ENCODE results near the gene TSHZ2.

Gene TSHZ2

GRCh38 chr20:53097371-53097770, 125.2 kb downstream of the TSHZ2 start:
- no peaks in the 10 kb centered on the region for H3K36me3 ChIP-seq (ENCODE audit: insufficient read depth, insufficient read length, low read length)
- no peaks in the 10 kb centered on the region for H3K4me1 ChIP-seq (ENCODE audit: insufficient read depth, insufficient read length)
- DNase-seq (ENCODE audit: low read depth, low spot score) = no peak
- no peak overlapping the region for H3K4me3 ChIP-seq (ENCODE audit: insufficient read length, low read depth)
- H3K9me3 ChIP-seq (ENCODE audit: insufficient read depth, low read length) = no peaks in the 10 kb centered on the region
- TF ChIP-seq SUZ12 (IDR thresholded peaks at IDR 0.05; ENCODE audit: extremely low read depth, insufficient read depth, insufficient read length) = no peak
- no peak for TF ChIP-seq ZNF274 (IDR thresholded peaks at IDR 0.05; ENCODE audit: low read depth, low read length)
- TF ChIP-seq YY1 (IDR thresholded peaks at IDR 0.05; ENCODE audit: insufficient read depth, insufficient read length) = no peak
- no peak overlapping the region for H3K9ac ChIP-seq (ENCODE audit: insufficient read length, low read depth)
- H3K27me3 ChIP-seq (ENCODE audit: insufficient read depth, insufficient read length) = no peaks in the 10 kb centered on the region

DNA sequence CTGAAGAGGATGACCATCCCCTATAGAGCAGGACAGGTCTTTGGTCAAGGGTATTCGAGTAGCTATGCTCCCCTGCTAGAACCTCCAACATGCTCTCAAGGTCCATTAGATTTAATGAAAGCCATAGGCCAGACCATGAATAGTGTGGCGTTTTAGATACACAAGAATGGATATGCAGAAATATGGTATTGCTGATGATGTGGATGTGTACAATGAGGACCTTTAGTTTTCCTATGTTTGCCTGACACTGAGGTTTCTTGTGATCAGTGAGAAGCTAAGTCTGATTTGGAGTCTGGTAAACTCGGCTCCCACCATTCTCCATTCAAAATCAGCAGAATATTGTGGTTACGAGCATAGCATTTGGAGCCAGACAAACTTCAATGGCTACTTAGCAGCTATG, 125.6 kb downstream of the TSHZ2 start:
- no peaks in the 10 kb centered on the region for H3K36me3 ChIP-seq (ENCODE audit: insufficient read depth, insufficient read length, low read length)
- no peak overlapping the region for H3K4me3 ChIP-seq (ENCODE audit: insufficient read length, low read depth)
- no peak for TF ChIP-seq YY1 (IDR thresholded peaks at IDR 0.05; ENCODE audit: insufficient read depth, insufficient read length)
- H3K27me3 ChIP-seq (ENCODE audit: insufficient read depth, insufficient read length) = no peaks in the 10 kb centered on the region
- H3K4me1 ChIP-seq (ENCODE audit: insufficient read depth, insufficient read length) = no peaks in the 10 kb centered on the region
- no peak overlapping the region for H3K9ac ChIP-seq (ENCODE audit: insufficient read length, low read depth)
- no peak for DNase-seq (ENCODE audit: low read depth, low spot score)
- no peaks in the 10 kb centered on the region for H3K9me3 ChIP-seq (ENCODE audit: insufficient read depth, low read length)

GRCh38 chr20:53098621-53099020, 126.5 kb downstream of the TSHZ2 start:
- TF ChIP-seq ZNF274 (IDR thresholded peaks at IDR 0.05; ENCODE audit: low read depth, low read length) = no peak
- no peak for TF ChIP-seq YY1 (IDR thresholded peaks at IDR 0.05; ENCODE audit: insufficient read depth, insufficient read length)
- TF ChIP-seq SUZ12 (IDR thresholded peaks at IDR 0.05; ENCODE audit: extremely low read depth, insufficient read depth, insufficient read length) = no peak
- Histone ChIP-seq H3K9me3 (ENCODE audit: insufficient read depth, low read length) (no peaks in the 10 kb centered on the region), H3K36me3 (ENCODE audit: insufficient read depth, insufficient read length, low read length) (no peaks in the 10 kb centered on the region), H3K4me1 (ENCODE audit: insufficient read depth, insufficient read length) (no peaks in the 10 kb centered on the region), H3K4me3 (ENCODE audit: insufficient read length, low read depth) (no peak overlapping the region), H3K9ac (ENCODE audit: insufficient read length, low read depth) (no peak overlapping the region), H3K27me3 (ENCODE audit: insufficient read depth, insufficient read length) (no peaks in the 10 kb centered on the region)
- no peak for DNase-seq (ENCODE audit: low read depth, low spot score)

DNA sequence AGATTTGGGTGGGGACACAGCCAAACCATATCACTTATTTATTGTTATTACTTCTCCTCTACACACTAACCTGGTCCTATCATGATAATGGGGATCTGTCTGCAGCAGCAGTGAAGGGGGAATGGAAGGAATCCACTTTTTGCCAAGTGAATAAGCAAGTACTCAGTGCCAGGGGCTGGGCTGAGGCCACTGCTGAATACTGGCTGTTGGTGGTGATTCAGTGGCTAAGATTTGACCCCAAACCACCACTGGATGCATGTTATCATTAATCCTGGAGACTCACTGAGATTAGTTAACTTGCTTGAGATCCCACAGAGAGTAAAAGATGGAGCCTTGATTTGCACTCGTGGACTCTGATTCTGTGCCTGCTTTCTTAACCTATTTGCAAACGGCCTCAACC, 127.7 kb downstream of the TSHZ2 start:
- no peak overlapping the region for H3K4me3 ChIP-seq (ENCODE audit: insufficient read length, low read depth)
- H3K36me3 ChIP-seq (ENCODE audit: insufficient read depth, insufficient read length, low read length) = no peaks in the 10 kb centered on the region
- no peak overlapping the region for H3K9ac ChIP-seq (ENCODE audit: insufficient read length, low read depth)
- TF ChIP-seq YY1 (IDR thresholded peaks at IDR 0.05; ENCODE audit: insufficient read depth, insufficient read length) (no peak), ZNF274 (IDR thresholded peaks at IDR 0.05; ENCODE audit: low read depth, low read length) (no peak)
- H3K4me1 ChIP-seq (ENCODE audit: insufficient read depth, insufficient read length) = no peaks in the 10 kb centered on the region
- no peaks in the 10 kb centered on the region for H3K9me3 ChIP-seq (ENCODE audit: insufficient read depth, low read length)
- no peaks in the 10 kb centered on the region for H3K27me3 ChIP-seq (ENCODE audit: insufficient read depth, insufficient read length)
- DNase-seq (ENCODE audit: low read depth, low spot score) = no peak

DNA sequence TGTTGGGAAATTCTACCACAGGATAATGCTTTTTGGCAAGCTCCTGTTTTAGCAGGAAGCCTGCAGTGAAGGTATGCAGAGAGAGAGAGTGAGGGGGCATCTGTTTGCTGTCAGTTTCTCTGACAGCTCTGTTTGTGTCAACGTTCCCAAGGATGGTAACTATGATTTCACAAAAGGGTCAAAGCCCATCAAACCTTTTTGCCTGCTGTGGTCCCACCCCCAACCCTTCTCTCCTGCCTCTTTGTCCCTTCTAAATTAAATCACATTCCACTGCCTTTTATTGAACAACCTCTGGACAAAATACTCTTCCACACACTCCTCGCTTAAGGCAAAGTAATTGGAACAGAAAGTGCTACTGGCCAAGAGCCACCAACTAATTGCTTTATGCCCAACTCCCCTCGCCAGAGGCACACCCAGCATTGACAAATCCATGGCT, 128.3 kb downstream of the TSHZ2 start:
- no peak for DNase-seq (ENCODE audit: low read depth, low spot score)
- no peaks in the 10 kb centered on the region for H3K36me3 ChIP-seq (ENCODE audit: insufficient read depth, insufficient read length, low read length)
- no peaks in the 10 kb centered on the region for H3K4me1 ChIP-seq (ENCODE audit: insufficient read depth, insufficient read length)
- H3K4me3 ChIP-seq (ENCODE audit: insufficient read length, low read depth) = no peak overlapping the region
- no peak overlapping the region for H3K9ac ChIP-seq (ENCODE audit: insufficient read length, low read depth)
- TF ChIP-seq ZNF274 (IDR thresholded peaks at IDR 0.05; ENCODE audit: low read depth, low read length) (no peak), YY1 (IDR thresholded peaks at IDR 0.05; ENCODE audit: insufficient read depth, insufficient read length) (no peak), SUZ12 (IDR thresholded peaks at IDR 0.05; ENCODE audit: extremely low read depth, insufficient read depth, insufficient read length) (no peak)
- no peaks in the 10 kb centered on the region for H3K9me3 ChIP-seq (ENCODE audit: insufficient read depth, low read length)
- no peaks in the 10 kb centered on the region for H3K27me3 ChIP-seq (ENCODE audit: insufficient read depth, insufficient read length)

DNA sequence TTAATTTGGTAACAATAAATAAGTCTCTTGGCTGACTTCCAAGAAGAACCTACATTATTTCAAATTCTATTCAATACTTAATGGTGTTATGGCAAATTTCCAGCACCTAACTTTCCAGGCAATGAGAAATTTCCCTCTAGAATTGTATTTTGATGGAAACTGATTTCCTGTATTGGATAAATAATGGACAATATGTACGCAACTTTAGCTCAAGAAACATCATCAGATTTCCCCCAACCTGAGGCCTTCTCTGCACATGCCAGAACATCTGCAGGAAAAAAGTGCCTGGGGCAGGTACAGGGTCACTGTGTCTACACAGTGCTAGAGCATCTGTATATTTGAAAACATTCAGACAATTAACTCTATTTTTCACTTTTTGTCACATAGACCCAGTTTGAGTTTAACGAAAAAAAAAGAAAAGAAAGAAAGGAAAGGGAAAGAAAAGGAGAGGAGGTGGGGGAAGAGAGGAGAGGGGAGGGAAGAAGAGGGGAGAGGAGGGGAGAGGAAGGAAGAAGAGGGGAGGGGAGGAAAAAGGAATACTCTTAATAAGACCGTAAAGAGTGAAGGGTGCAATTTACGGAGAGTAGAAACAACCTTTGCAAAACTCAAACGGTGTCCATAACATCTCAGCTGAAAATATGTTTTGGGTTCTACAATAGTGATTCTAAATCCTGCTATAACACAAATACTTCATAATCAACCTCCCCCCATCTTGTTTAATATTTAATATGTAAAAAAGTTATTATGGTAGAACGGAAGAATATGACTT, 130.0 kb downstream of the TSHZ2 start:
- Histone ChIP-seq H3K9me3 (ENCODE audit: insufficient read depth, low read length) (no peaks in the 10 kb centered on the region), H3K36me3 (ENCODE audit: insufficient read depth, insufficient read length, low read length) (no peaks in the 10 kb centered on the region), H3K4me3 (ENCODE audit: insufficient read length, low read depth) (no peak overlapping the region), H3K27me3 (ENCODE audit: insufficient read depth, insufficient read length) (no peaks in the 10 kb centered on the region), H3K4me1 (ENCODE audit: insufficient read depth, insufficient read length) (no peaks in the 10 kb centered on the region), H3K9ac (ENCODE audit: insufficient read length, low read depth) (no peak overlapping the region)
- no peak for DNase-seq (ENCODE audit: low read depth, low spot score)
- TF ChIP-seq SUZ12 (IDR thresholded peaks at IDR 0.05; ENCODE audit: extremely low read depth, insufficient read depth, insufficient read length) (no peak), ZNF274 (IDR thresholded peaks at IDR 0.05; ENCODE audit: low read depth, low read length) (no peak), YY1 (IDR thresholded peaks at IDR 0.05; ENCODE audit: insufficient read depth, insufficient read length) (no peak)

DNA sequence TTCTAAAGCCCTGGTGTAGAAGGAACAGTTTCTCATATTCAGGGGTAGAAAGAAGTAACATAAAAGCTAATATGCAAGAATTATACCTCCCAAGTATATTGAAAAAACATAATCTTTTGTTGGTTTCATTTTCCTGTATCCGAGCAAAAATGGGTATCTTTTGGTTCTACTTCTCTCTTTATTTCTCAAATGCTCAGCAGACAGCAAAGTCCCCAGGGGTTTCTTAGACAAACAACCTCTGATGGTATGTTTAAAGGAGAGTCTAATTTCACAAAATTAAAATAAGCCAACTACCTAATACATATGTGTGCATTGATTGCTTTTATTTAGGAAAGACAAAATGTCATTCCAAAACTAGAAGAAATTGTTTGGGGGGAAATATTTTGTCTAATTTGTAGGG, 131.0 kb downstream of the TSHZ2 start:
- no peak for DNase-seq (ENCODE audit: low read depth, low spot score)
- no peaks in the 10 kb centered on the region for H3K4me1 ChIP-seq (ENCODE audit: insufficient read depth, insufficient read length)
- H3K4me3 ChIP-seq (ENCODE audit: insufficient read length, low read depth) = no peak overlapping the region
- no peaks in the 10 kb centered on the region for H3K9me3 ChIP-seq (ENCODE audit: insufficient read depth, low read length)
- no peaks in the 10 kb centered on the region for H3K27me3 ChIP-seq (ENCODE audit: insufficient read depth, insufficient read length)
- TF ChIP-seq SUZ12 (IDR thresholded peaks at IDR 0.05; ENCODE audit: extremely low read depth, insufficient read depth, insufficient read length) (no peak), ZNF274 (IDR thresholded peaks at IDR 0.05; ENCODE audit: low read depth, low read length) (no peak), YY1 (IDR thresholded peaks at IDR 0.05; ENCODE audit: insufficient read depth, insufficient read length) (no peak)
- H3K9ac ChIP-seq (ENCODE audit: insufficient read length, low read depth) = no peak overlapping the region
- H3K36me3 ChIP-seq (ENCODE audit: insufficient read depth, insufficient read length, low read length) = no peaks in the 10 kb centered on the region

Measured in NT2/D1 (cell line).